Heart left ventricle (tissue), 16 donors: ENCODE measurements around the gene ZNF586. TPM values are rescaled to one million over a fixed set of nuclear protein-coding genes. Genes with fewer than 3 reads are reported as not detected.

Experiments
- ATAC-seq, 4 donors: fragments of 200-7000 bp; cut with Tn5 transposase; one replicate each; pipeline ENCODE4 v1.9.1; 2020 to 2022; ENCODE audit warnings: moderate library complexity in 4 of 4, mild to moderate bottlenecking in 3 of 4, moderate number of reproducible peaks in 1 of 4
- DNase-seq, 5 donors: peaks; one replicate each; pipeline ENCODE4 v3.0.0-alpha.2; 2020
- H3K27ac ChIP-seq, 12 donors: fragments of 200-600 bp; sonication (generic) in 4 of 12; one replicate each; pipeline versions ENCODE4 v1.5.0 to v1.8.0; 2016 to 2022; ENCODE audit warnings: mild to moderate bottlenecking in 2 of 12
- H3K27me3 ChIP-seq, 9 donors: fragments of 200-600 bp; sonication (generic) in 2 of 9; one replicate each; pipeline versions ENCODE4 v1.5.1 to v1.8.0; 2016 to 2022; ENCODE audit warnings: mild to moderate bottlenecking in 3 of 9
- H3K36me3 ChIP-seq, 9 donors: fragments of 200-600 bp; sonication (generic) in 2 of 9; one replicate each; pipeline versions ENCODE4 v1.5.0 to v1.8.0; 2018 to 2022; ENCODE audit warnings: mild to moderate bottlenecking in 2 of 9
- H3K4me1 ChIP-seq, 12 donors: fragments of 200-600 bp; sonication (generic) in 4 of 12; one replicate each; pipeline versions ENCODE4 v1.5.0 to v1.8.0; 2016 to 2022; ENCODE audit warnings: mild to moderate bottlenecking in 3 of 12
- H3K4me3 ChIP-seq, 12 donors: fragments of 200-600 bp; sonication (generic) in 4 of 12; one replicate each; pipeline versions ENCODE4 v1.5.0 to v1.8.0; 2017 to 2022; ENCODE audit warnings: mild to moderate bottlenecking in 9 of 12, moderate library complexity in 4 of 12
- H3K9me3 ChIP-seq, 12 donors: fragments of 200-600 bp; sonication (generic) in 4 of 12; one replicate each; pipeline versions ENCODE4 v1.5.0 to v1.8.0; 2016 to 2022; ENCODE audit warnings: mild to moderate bottlenecking in 1 of 12
- CTCF ChIP-seq, 12 donors: fragments of 200-600 bp; sonication (generic) in 4 of 12; IDR thresholded peaks; one replicate each; pipeline versions ENCODE4 v1.5.0 to v1.8.0; 2018 to 2022; ENCODE audit warnings: antibody characterized with exemption in 12 of 12, mild to moderate bottlenecking in 5 of 12
- POLR2A ChIP-seq, 2 donors: fragments of 450-650 bp; IDR thresholded peaks; one replicate each; pipeline ENCODE4 v1.6.1; 2017; ENCODE audit warnings: antibody characterized with exemption in 2 of 2, mild to moderate bottlenecking in 2 of 2, moderate library complexity in 2 of 2
- WGBS, 4 donors: extraction: QIAGEN DNeasy Blood & Tissue Kit in 2 of 4; methylation state at CpG; one replicate each; pipeline versions ENCODE4 v1.1.5 to v1.1.7; 2013 to 2018; 5-methylcytosine and 5-hydroxymethylcytosine counted together
- intact Hi-C, 10 donors: fragments of 100-400 bp; cut with DNase I; formaldehyde crosslinking; loops; one replicate each; pipeline versions ENCODE4 v1.11.1 to v1.14.2; 2022
- long read RNA-seq, 3 donors: library from polyadenylated mRNA; unstranded; transcript quantifications; one replicate each; pipeline ENCODE4 v2.0.0, GENCODE V29; 2020 to 2021
- polyA plus RNA-seq, 2 donors: library from polyadenylated mRNA; stranded (reverse); fragments of 200-250 nt; gene quantifications; one replicate each; pipeline ENCODE4 v1.2.3, GENCODE V29; 2013
- total RNA-seq, 9 donors: library from RNA; depleted of rRNA in 2 of 9; stranded (reverse); fragments of >200 nt in 2 of 9; fragmentation: NEBNext Ultra II Directional in 3 of 9; extraction: Animal tissue kit (Norgen Biotek cat#: 25700) in 3 of 9; gene quantifications; one replicate each; pipeline versions ENCODE4 v1.1.0 to v1.2.4, GENCODE V29; 2016 to 2023
- donor health status: ischemic (EF 13 %, LVEDD 7.1; RV severe dilation, severe dysfunction).
- donor health status: healthy with polysubstance abuse.
- donor health status: DM: no; HTN: yes; CAD: no.
- donor health status: DM: no; HTN: no; CAD: no.
- donor health status: ischemic (EF 25% LVEDD 6.9; RV normal size, moderate dysfunction).
- donor health status: ischemic (EF 25% LVEDD 5.7; RV mildly dilated, moderate dysfunction).
- donor health status: healthy.
- donor health status: DM: yes; HTN: yes; CAD: no.
- donor health status: ischemic (EF 35%, LVEDD 5.7; RV mildly dilated, moderate dysfunction).
- donor health status: nonischemic (EF 11% LVEDD 7.7; RV severe dilation, severe dysfunction).
- donor health status: DM: yes; HTN: yes; CAD: no.
- donor health status: PGD.
- donor health status: ischemic (EF 29% LVEDD 5.4; RV normal size, mild dysfunction).
- donor health status: nonischemic (EF 23%, LVEDD 6.1; RV moderate dilation, normal function).

ZNF586 gene
- 10 to 100 TPM in 7 of 9 donors, 1 to 10 TPM in 2; 6.7 to 13.3 (median 11.9) TPM for total RNA-seq
- 1 to 10 TPM; 8.5 to 9.2 TPM for polyA plus RNA-seq
- long read RNA-seq, donor 1, partial matches to known transcripts, result 0 of 4 reads
- long read RNA-seq, donor 1, other reads (novel, unspliced or antisense), result 3 of 4 reads
- long read RNA-seq, donor 2, transcript ZNF586-203 (3 exons, 2,163 nt), result major isoform, 5 of 13 reads
- long read RNA-seq, donor 2, partial matches to known transcripts, result 1 of 13 reads
- long read RNA-seq, donor 2, other reads (novel, unspliced or antisense), result 7 of 13 reads
- long read RNA-seq, donor 3, partial matches to known transcripts, result 0 of 5 reads
- long read RNA-seq, donor 3, other reads (novel, unspliced or antisense), result 5 of 5 reads

- DNase-seq (peak; percentile 91 to 95 (median 93)), ATAC-seq (peak; percentile 94 to 99 (median 98))
- peaks cover 0 to 43% (median 18%) of the 10 kb centered on the region in 9 donors for H3K36me3 ChIP-seq
- intact Hi-C loops, result no loop called here
- peaks cover 0 to 40% (median 2%) of the 10 kb centered on the region in 12 donors for H3K9me3 ChIP-seq
- peak within 1 kb of the TSS; percentile 55 to 92 (median 86) for H3K27ac ChIP-seq
- TF ChIP-seq POLR2A (IDR thresholded peaks at IDR 0.05) (peak in 1 of 2 donors; percentile 70), CTCF (IDR thresholded peaks at IDR 0.05) (no peak)
- H3K27me3 ChIP-seq, result no peaks in the 10 kb centered on the region
- peaks cover 5 to 42% (median 19%) of the 10 kb centered on the region in 12 donors for H3K4me1 ChIP-seq
- 2 to 5% (median 3%) methylated on average over 33 to 61 of the region's 61 CpGs for WGBS, 4 donors
- peak within 1 kb of the TSS; percentile 71 to 97 (median 84) for H3K4me3 ChIP-seq
These were observed at the start of gene ZNF586 for GRCh38 chr19:57769345-57770131. Gene ZNF586 (plus strand): TSS chr19:57769676. CDS start chr19:57769843, 167 bp downstream.

- WGBS, 4 donors, result 88 to 93% (median 91%) methylated on average over 4 of the region's 4 CpGs
- no peaks in the 10 kb centered on the region for H3K27me3 ChIP-seq
- peaks cover 0 to 95% (median 36%) of the 10 kb centered on the region in 12 donors for H3K9me3 ChIP-seq
- H3K36me3 ChIP-seq, result peaks cover 6 to 51% (median 37%) of the 10 kb centered on the region in 9 donors
- intact Hi-C loops, result no loop called here
- ATAC-seq, result no peak
- no peak overlapping the region for H3K4me3 ChIP-seq
- no peaks in the 10 kb centered on the region for H3K4me1 ChIP-seq
- TF ChIP-seq CTCF (IDR thresholded peaks at IDR 0.05) (no peak), POLR2A (IDR thresholded peaks at IDR 0.05) (no peak)
- DNase-seq, result no peak
- no peak overlapping the region for H3K27ac ChIP-seq
These were observed 49.5 kb upstream of the ZNF586 start for GRCh38 chr19:57719901-57720519.

- Histone ChIP-seq H3K9me3 (peaks cover 0 to 93% (median 36%) of the 10 kb centered on the region in 12 donors), H3K36me3 (peaks cover 6 to 51% (median 37%) of the 10 kb centered on the region in 9 donors)
- 97 to 98% (median 97%) methylated on average over 10 of the region's 10 CpGs for WGBS, 4 donors
These were observed 48.6 kb upstream of the ZNF586 start for GRCh38 chr19:57720878-57721277.

More at GRCh38 chr19:57720878-57721277, 48.6 kb upstream of the ZNF586 start:
- Histone ChIP-seq H3K4me3 (no peak overlapping the region), H3K27me3 (no peaks in the 10 kb centered on the region), H3K27ac (no peak overlapping the region), H3K4me1 (no peaks in the 10 kb centered on the region)
- TF ChIP-seq CTCF (IDR thresholded peaks at IDR 0.05) (no peak), POLR2A (IDR thresholded peaks at IDR 0.05) (no peak)
- intact Hi-C loops, result no loop called here
- DNase-seq (no peak), ATAC-seq (no peak)
